Measurements from ENCODE around the gene NADSYN1. TPM values are rescaled to one million over a fixed set of nuclear protein-coding genes. Genes with fewer than 3 reads are reported as not detected.

NADSYN1 gene
- total RNA-seq, 2 experiments from 2014 or later, result 106 to 112 TPM

- Mint-ChIP-seq H3K4me3 (no peak overlapping the region), H3K36me3 (ENCODE audit: low read depth) (peaks cover 98% of the 10 kb centered on the region), H3K27me3 (no peaks in the 10 kb centered on the region), H3K9me3 (no peaks in the 10 kb centered on the region), H3K27ac (no peak overlapping the region), H3K4me1 (ENCODE audit: low read depth) (peaks cover 14% of the 10 kb centered on the region)
- peaks cover 6% of the 10 kb centered on the region for H3K4me1 ChIP-seq (ENCODE audit: insufficient read depth, low read length)
- no peak for DNase-seq
- intact Hi-C loops (cut with DNase I, micrococcal nuclease), result loop anchor here in 1 of 2 experiments (10.0 kb wide), 2 partner anchors 765 to 1065 kb away; partner anchors contain the start of genes CTTN and INPPL1
- H3K36me3 ChIP-seq (ENCODE audit: insufficient read depth, low read length), result peaks cover 91% of the 10 kb centered on the region
- ChIA-PET POLR2A (no interaction called here), CTCF (no interaction called here)
- TF ChIP-seq CTCF (IDR thresholded peaks at IDR 0.05), result no peak
- ATAC-seq (ENCODE audit: poor library complexity), result no peak
- H3K27me3 ChIP-seq (ENCODE audit: control insufficient read depth in 1 of 2, insufficient read depth in 2 of 2, low read length in 2 of 2), result no peaks in the 10 kb centered on the region
- no peak overlapping the region for H3K27ac ChIP-seq (ENCODE audit: low read depth in 1 of 2, low read length in 2 of 2)
- H3K4me3 ChIP-seq (ENCODE audit: low read length), result no peak overlapping the region
- H3K9me3 ChIP-seq (ENCODE audit: control insufficient read depth in 1 of 2, insufficient read depth in 1 of 2, low read length in 2 of 2), result no peaks in the 10 kb centered on the region
Observed at GRCh38 chr11:71459767-71460320, 6.8 kb downstream of the NADSYN1 start.

GRCh38 chr11:71461696-71462095 is 8.7 kb downstream of the NADSYN1 start:
- ChIA-PET CTCF (no interaction called here), POLR2A (no interaction called here)
- Histone ChIP-seq H3K4me3 (ENCODE audit: low read length) (no peak overlapping the region), H3K27ac (ENCODE audit: low read depth in 1 of 2, low read length in 2 of 2) (no peak overlapping the region), H3K27me3 (ENCODE audit: control insufficient read depth in 1 of 2, insufficient read depth in 2 of 2, low read length in 2 of 2) (no peaks in the 10 kb centered on the region), H3K4me1 (ENCODE audit: insufficient read depth, low read length) (peaks cover 2% of the 10 kb centered on the region), H3K36me3 (ENCODE audit: insufficient read depth, low read length) (peaks cover 85% of the 10 kb centered on the region), H3K9me3 (ENCODE audit: control insufficient read depth in 1 of 2, insufficient read depth in 1 of 2, low read length in 2 of 2) (no peaks in the 10 kb centered on the region)
- TF ChIP-seq CTCF (IDR thresholded peaks at IDR 0.05), result no peak
- Mint-ChIP-seq H3K9me3 (no peaks in the 10 kb centered on the region), H3K27me3 (no peaks in the 10 kb centered on the region), H3K27ac (no peak overlapping the region), H3K4me3 (no peak overlapping the region), H3K4me1 (ENCODE audit: low read depth) (no peaks in the 10 kb centered on the region), H3K36me3 (ENCODE audit: low read depth) (peaks cover 98% of the 10 kb centered on the region)
- no peak for ATAC-seq (ENCODE audit: poor library complexity)
- DNase-seq, result no peak
- intact Hi-C loops (cut with DNase I, micrococcal nuclease), result no loop called here

- peaks cover 82% of the 10 kb centered on the region for H3K36me3 ChIP-seq (ENCODE audit: insufficient read depth, low read length)
- intact Hi-C loops (cut with DNase I, micrococcal nuclease), result no loop called here
- H3K4me3 ChIP-seq (ENCODE audit: low read length), result no peak overlapping the region
- H3K36me3 Mint-ChIP-seq (ENCODE audit: low read depth), result peaks cover 98% of the 10 kb centered on the region
- peaks cover 2% of the 10 kb centered on the region for H3K4me1 ChIP-seq (ENCODE audit: insufficient read depth, low read length)
- POLR2A ChIA-PET, result no interaction called here
- TF ChIP-seq CTCF (IDR thresholded peaks at IDR 0.05), result no peak
- no peak overlapping the region for H3K27ac Mint-ChIP-seq
- no peak overlapping the region for H3K4me3 Mint-ChIP-seq
- ATAC-seq (ENCODE audit: poor library complexity) (no peak), DNase-seq (no peak)
- H3K4me1 Mint-ChIP-seq (ENCODE audit: low read depth), result no peaks in the 10 kb centered on the region
- no peaks in the 10 kb centered on the region for H3K27me3 Mint-ChIP-seq
- H3K27ac ChIP-seq (ENCODE audit: low read depth in 1 of 2, low read length in 2 of 2), result no peak overlapping the region
- H3K27me3 ChIP-seq (ENCODE audit: control insufficient read depth in 1 of 2, insufficient read depth in 2 of 2, low read length in 2 of 2), result no peaks in the 10 kb centered on the region
- CTCF ChIA-PET, result no interaction called here
- no peaks in the 10 kb centered on the region for H3K9me3 Mint-ChIP-seq
- no peaks in the 10 kb centered on the region for H3K9me3 ChIP-seq (ENCODE audit: control insufficient read depth in 1 of 2, insufficient read depth in 1 of 2, low read length in 2 of 2)
Observed at GRCh38 chr11:71462726-71463125, 9.7 kb downstream of the NADSYN1 start.

All from CD4-positive, alpha-beta T cell (primary cell).